Heart left ventricle (tissue), 16 donors: ENCODE data around the gene RAB39B. TPM values are rescaled to one million over a fixed set of nuclear protein-coding genes. Genes with fewer than 3 reads are reported as not detected.

Experiments
- ATAC-seq, 4 donors: fragments of 200-7000 bp; cut with Tn5 transposase; one replicate each; pipeline ENCODE4 v1.9.1; 2020 to 2022; ENCODE audit warnings: moderate library complexity in 4 of 4, mild to moderate bottlenecking in 3 of 4, moderate number of reproducible peaks in 1 of 4
- DNase-seq, 5 donors: peaks; one replicate each; pipeline ENCODE4 v3.0.0-alpha.2; 2020
- H3K27ac ChIP-seq, 12 donors: fragments of 200-600 bp; sonication (generic) in 4 of 12; one replicate each; pipeline versions ENCODE4 v1.5.0 to v1.8.0; 2016 to 2022; ENCODE audit warnings: mild to moderate bottlenecking in 2 of 12
- H3K27me3 ChIP-seq, 9 donors: fragments of 200-600 bp; sonication (generic) in 2 of 9; one replicate each; pipeline versions ENCODE4 v1.5.1 to v1.8.0; 2016 to 2022; ENCODE audit warnings: mild to moderate bottlenecking in 3 of 9
- H3K36me3 ChIP-seq, 9 donors: fragments of 200-600 bp; sonication (generic) in 2 of 9; one replicate each; pipeline versions ENCODE4 v1.5.0 to v1.8.0; 2018 to 2022; ENCODE audit warnings: mild to moderate bottlenecking in 2 of 9
- H3K4me1 ChIP-seq, 12 donors: fragments of 200-600 bp; sonication (generic) in 4 of 12; one replicate each; pipeline versions ENCODE4 v1.5.0 to v1.8.0; 2016 to 2022; ENCODE audit warnings: mild to moderate bottlenecking in 3 of 12
- H3K4me3 ChIP-seq, 12 donors: fragments of 200-600 bp; sonication (generic) in 4 of 12; one replicate each; pipeline versions ENCODE4 v1.5.0 to v1.8.0; 2017 to 2022; ENCODE audit warnings: mild to moderate bottlenecking in 9 of 12, moderate library complexity in 4 of 12
- H3K9me3 ChIP-seq, 12 donors: fragments of 200-600 bp; sonication (generic) in 4 of 12; one replicate each; pipeline versions ENCODE4 v1.5.0 to v1.8.0; 2016 to 2022; ENCODE audit warnings: mild to moderate bottlenecking in 1 of 12
- CTCF ChIP-seq, 12 donors: fragments of 200-600 bp; sonication (generic) in 4 of 12; IDR thresholded peaks; one replicate each; pipeline versions ENCODE4 v1.5.0 to v1.8.0; 2018 to 2022; ENCODE audit warnings: antibody characterized with exemption in 12 of 12, mild to moderate bottlenecking in 5 of 12
- POLR2A ChIP-seq, 2 donors: fragments of 450-650 bp; IDR thresholded peaks; one replicate each; pipeline ENCODE4 v1.6.1; 2017; ENCODE audit warnings: antibody characterized with exemption in 2 of 2, mild to moderate bottlenecking in 2 of 2, moderate library complexity in 2 of 2
- WGBS, 4 donors: extraction: QIAGEN DNeasy Blood & Tissue Kit in 2 of 4; methylation state at CpG; one replicate each; pipeline versions ENCODE4 v1.1.5 to v1.1.7; 2013 to 2018; 5-methylcytosine and 5-hydroxymethylcytosine counted together
- intact Hi-C, 10 donors: fragments of 100-400 bp; cut with DNase I; formaldehyde crosslinking; loops; one replicate each; pipeline versions ENCODE4 v1.11.1 to v1.14.2; 2022
- polyA plus RNA-seq, 2 donors: library from polyadenylated mRNA; stranded (reverse); fragments of 200-250 nt; gene quantifications; one replicate each; pipeline ENCODE4 v1.2.3, GENCODE V29; 2013
- total RNA-seq, 9 donors: library from RNA; depleted of rRNA in 2 of 9; stranded (reverse); fragments of >200 nt in 2 of 9; fragmentation: NEBNext Ultra II Directional in 3 of 9; extraction: Animal tissue kit (Norgen Biotek cat#: 25700) in 3 of 9; gene quantifications; one replicate each; pipeline versions ENCODE4 v1.1.0 to v1.2.4, GENCODE V29; 2016 to 2023
- donor health status: ischemic (EF 13 %, LVEDD 7.1; RV severe dilation, severe dysfunction).
- donor health status: healthy with polysubstance abuse.
- donor health status: DM: no; HTN: yes; CAD: no.
- donor health status: DM: no; HTN: no; CAD: no.
- donor health status: ischemic (EF 25% LVEDD 6.9; RV normal size, moderate dysfunction).
- donor health status: ischemic (EF 25% LVEDD 5.7; RV mildly dilated, moderate dysfunction).
- donor health status: healthy.
- donor health status: DM: yes; HTN: yes; CAD: no.
- donor health status: ischemic (EF 35%, LVEDD 5.7; RV mildly dilated, moderate dysfunction).
- donor health status: nonischemic (EF 11% LVEDD 7.7; RV severe dilation, severe dysfunction).
- donor health status: DM: yes; HTN: yes; CAD: no.
- donor health status: PGD.
- donor health status: ischemic (EF 29% LVEDD 5.4; RV normal size, mild dysfunction).
- donor health status: nonischemic (EF 23%, LVEDD 6.1; RV moderate dilation, normal function).

The RAB39B gene
- total and polyA plus RNA-seq, 11 donors = 0.05 to 0.77 (median 0.20) TPM; not detected in 1

DNA sequence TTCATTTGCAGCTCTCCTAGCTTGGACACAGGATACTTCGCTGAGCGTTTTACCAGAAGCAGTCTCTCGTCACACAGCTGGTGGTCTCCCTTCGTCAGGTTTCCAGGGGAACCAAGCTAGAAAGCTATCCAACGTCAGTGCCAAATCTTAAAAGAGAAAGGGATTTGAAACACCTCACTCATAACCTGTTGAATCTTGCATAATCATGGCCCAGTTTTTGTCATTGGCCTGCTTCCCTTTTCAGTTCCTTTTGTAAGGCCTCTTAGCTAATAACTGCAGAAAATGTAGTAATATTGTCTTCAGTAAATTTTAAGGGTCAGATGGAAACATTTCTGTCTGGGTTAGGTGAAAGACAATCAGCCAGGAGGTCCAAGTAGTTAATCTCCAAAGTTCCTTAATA lies 22.0 kb downstream of the RAB39B start:
- 63 to 82% (median 81%) methylated on average over 5 of the region's 5 CpGs for WGBS, 4 donors
- no peak for ATAC-seq
- TF ChIP-seq POLR2A (IDR thresholded peaks at IDR 0.05) (no peak), CTCF (IDR thresholded peaks at IDR 0.05) (no peak)
- no peaks in the 10 kb centered on the region for H3K27me3 ChIP-seq
- H3K4me1 ChIP-seq = no peaks in the 10 kb centered on the region
- H3K9me3 ChIP-seq = no peaks in the 10 kb centered on the region
- intact Hi-C loops = no loop called here
- no peak overlapping the region for H3K4me3 ChIP-seq
- H3K36me3 ChIP-seq = peaks cover 0 to 38% (median 8%) of the 10 kb centered on the region in 9 donors
- no peak for DNase-seq
- H3K27ac ChIP-seq = no peak overlapping the region

- H3K9me3 ChIP-seq = no peaks in the 10 kb centered on the region
- no peaks in the 10 kb centered on the region for H3K4me1 ChIP-seq
- no peaks in the 10 kb centered on the region for H3K27me3 ChIP-seq
- no peak for DNase-seq
- intact Hi-C loops = no loop called here
- H3K36me3 ChIP-seq = peaks cover 0 to 68% (median 29%) of the 10 kb centered on the region in 9 donors
- peak overlapping the region in 1 of 12 donors; percentile 26 for H3K27ac ChIP-seq
- 73 to 85% (median 79%) methylated on average over 5 of the region's 5 CpGs for WGBS, 4 donors
- ATAC-seq = no peak
- H3K4me3 ChIP-seq = no peak overlapping the region
- no peak for TF ChIP-seq POLR2A (IDR thresholded peaks at IDR 0.05)
- no peak for TF ChIP-seq CTCF (IDR thresholded peaks at IDR 0.05)
These were observed 26.6 kb downstream of the RAB39B start for GRCh38 chrX:155237719-155238118.

GRCh38 chrX:155235891-155236290 lies 28.4 kb downstream of the RAB39B start:
- Histone ChIP-seq H3K27ac (no peak overlapping the region), H3K36me3 (peaks cover 0 to 78% (median 44%) of the 10 kb centered on the region in 9 donors), H3K9me3 (no peaks in the 10 kb centered on the region), H3K4me3 (no peak overlapping the region), H3K4me1 (no peaks in the 10 kb centered on the region), H3K27me3 (no peaks in the 10 kb centered on the region)
- intact Hi-C loops = no loop called here
- TF ChIP-seq CTCF (IDR thresholded peaks at IDR 0.05) (no peak), POLR2A (IDR thresholded peaks at IDR 0.05) (no peak)
- no peak for ATAC-seq
- DNase-seq = no peak

DNA sequence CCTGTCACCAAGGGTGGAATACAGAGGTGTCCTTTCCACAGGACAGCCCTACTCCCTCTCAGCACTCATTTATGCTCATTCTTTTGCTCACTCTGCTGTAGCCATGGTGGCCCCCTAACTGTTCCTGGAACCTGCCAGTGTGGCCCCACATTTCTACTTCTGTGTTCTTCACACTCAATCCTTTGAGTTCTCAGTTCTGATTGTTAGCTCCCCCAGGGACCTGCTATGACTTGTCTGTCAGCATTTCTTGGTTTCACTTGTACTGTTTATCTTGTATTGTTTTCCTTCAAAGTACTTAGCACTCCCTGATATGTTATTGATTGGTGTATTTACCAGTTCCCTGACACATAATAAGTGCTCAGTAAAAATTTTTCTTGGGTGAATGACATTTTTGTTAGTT lies 33.1 kb downstream of the RAB39B start:
- Histone ChIP-seq H3K9me3 (no peaks in the 10 kb centered on the region), H3K36me3 (peaks cover 0 to 72% (median 54%) of the 10 kb centered on the region in 9 donors), H3K27me3 (no peaks in the 10 kb centered on the region), H3K27ac (no peak overlapping the region), H3K4me1 (peaks cover 0 to 4% (median 0%) of the 10 kb centered on the region in 12 donors), H3K4me3 (no peak overlapping the region)
- no peak for ATAC-seq
- no peak for DNase-seq
- intact Hi-C loops = no loop called here
- TF ChIP-seq POLR2A (IDR thresholded peaks at IDR 0.05) (no peak), CTCF (IDR thresholded peaks at IDR 0.05) (no peak)
